ENCODE results near the gene ANKAR. TPM values are rescaled to one million over a fixed set of nuclear protein-coding genes. Genes with fewer than 3 reads are reported as not detected.

Gene ANKAR
- total and polyA plus RNA-seq, 9 of the 15 experiments (the other 6 are each of a cell fraction or from before 2014, with no cell fraction given) = 0.04 to 0.52 (median 0.39) TPM

DNA sequence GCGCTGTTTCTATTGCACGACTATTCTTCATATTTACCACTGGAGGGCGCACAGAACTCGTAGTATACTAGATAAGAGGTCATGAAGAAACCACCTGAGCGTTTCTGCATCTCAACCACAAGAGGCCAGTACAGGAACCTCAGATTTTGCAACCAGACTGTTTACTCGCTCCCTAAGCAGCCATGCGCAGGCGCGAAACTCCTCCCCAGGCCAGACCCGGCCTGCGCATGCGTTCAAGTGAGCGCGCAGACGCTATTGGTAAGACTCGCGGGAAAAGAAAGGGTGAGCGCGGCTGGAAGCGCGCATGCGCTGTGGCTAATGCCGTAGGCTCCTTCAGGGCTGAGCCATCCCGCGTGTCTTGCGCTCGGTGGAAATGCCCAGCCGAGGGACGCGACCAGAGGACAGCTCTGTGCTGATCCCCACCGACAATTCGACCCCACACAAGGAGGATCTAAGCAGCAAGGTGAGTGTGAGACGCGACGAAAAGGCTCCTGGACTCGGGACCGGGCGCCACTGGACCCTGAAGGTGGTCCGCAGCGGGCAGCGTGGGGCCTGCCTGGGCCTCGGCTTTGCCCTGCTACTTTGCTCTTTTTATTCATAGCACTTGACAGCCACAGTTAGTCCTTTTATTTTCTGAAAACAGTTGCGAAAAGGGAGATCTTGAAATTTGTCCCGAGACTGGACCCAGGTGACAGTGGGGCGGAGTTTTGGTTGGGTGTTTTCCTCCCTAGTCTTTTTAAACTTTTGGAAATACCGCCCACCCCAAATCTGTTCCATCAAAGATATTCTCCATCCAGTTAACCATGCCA is 13.1 kb upstream of the ANKAR start, which contains the start of gene ASNSD1 (continued):
- TF ChIP-seq TCF3 (CRISPR knock-in tag; IDR thresholded peaks at IDR 0.05) = no peak
- TF ChIP-seq MBD2 (IDR thresholded peaks at IDR 0.05; ENCODE audit: borderline replicate concordance, low read depth) = no peak
- TF ChIP-seq HNRNPL (IDR thresholded peaks at IDR 0.05; ENCODE audit: low read depth, low read length) = no peak
- TF ChIP-seq U2AF1 (optimal IDR thresholded peaks at IDR 0.05; ENCODE audit: low read depth, low read length) = no peak
- peak; percentile 46; the same call in 1 of the 2 replicates for TF ChIP-seq ATF7 (IDR thresholded peaks at IDR 0.05)
- no peak for TF ChIP-seq ZC3H8 (IDR thresholded peaks at IDR 0.05)
- TF ChIP-seq ZNF253 (CRISPR knock-in tag; conservative IDR thresholded peaks at IDR 0.05) = no peak
- no peak for TF ChIP-seq RBM17 (IDR thresholded peaks at IDR 0.05; ENCODE audit: borderline replicate concordance, low read depth, low read length)
- no peak for TF ChIP-seq YBX1 (IDR thresholded peaks at IDR 0.05)
- no peak for TF ChIP-seq BRCA1 (IDR thresholded peaks at IDR 0.05)
- TF ChIP-seq BRCA1 (CRISPR knock-in tag; IDR thresholded peaks at IDR 0.05) = no peak
- TF ChIP-seq RBM34 (IDR thresholded peaks at IDR 0.05; ENCODE audit: borderline replicate concordance, insufficient read depth, low read length) = no peak

DNA sequence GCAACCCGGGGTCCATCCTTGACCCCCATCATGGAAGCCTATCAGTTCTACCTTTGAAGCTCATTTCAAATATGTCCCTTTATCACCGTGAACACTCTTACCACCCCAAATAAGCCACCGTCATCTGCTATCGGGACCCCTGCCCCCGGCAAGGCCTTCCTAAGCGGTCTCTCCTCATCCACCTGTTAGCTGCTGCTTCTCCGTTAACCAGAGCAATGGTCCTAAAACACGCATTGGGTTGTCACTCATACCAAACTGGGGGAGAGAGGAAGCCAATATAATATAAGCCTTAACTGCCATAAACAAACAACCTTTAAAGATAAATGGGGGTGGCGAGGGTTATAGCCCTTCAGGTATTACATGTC is 12.5 kb upstream of the ANKAR start:
- TF ChIP-seq SMARCB1 (IDR thresholded peaks at IDR 0.05; ENCODE audit: insufficient read length, low read depth) = no peak
- TF ChIP-seq, protein P1, sequence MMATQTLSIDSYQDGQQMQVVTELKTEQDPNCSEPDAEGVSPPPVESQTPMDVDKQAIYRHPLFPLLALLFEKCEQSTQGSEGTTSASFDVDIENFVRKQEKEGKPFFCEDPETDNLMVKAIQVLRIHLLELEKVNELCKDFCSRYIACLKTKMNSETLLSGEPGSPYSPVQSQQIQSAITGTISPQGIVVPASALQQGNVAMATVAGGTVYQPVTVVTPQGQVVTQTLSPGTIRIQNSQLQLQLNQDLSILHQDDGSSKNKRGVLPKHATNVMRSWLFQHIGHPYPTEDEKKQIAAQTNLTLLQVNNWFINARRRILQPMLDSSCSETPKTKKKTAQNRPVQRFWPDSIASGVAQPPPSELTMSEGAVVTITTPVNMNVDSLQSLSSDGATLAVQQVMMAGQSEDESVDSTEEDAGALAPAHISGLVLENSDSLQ (IDR thresholded peaks at IDR 0.05) = peak; percentile 53; the same call in 1 of the 2 replicates
- TF ChIP-seq, protein P2, sequence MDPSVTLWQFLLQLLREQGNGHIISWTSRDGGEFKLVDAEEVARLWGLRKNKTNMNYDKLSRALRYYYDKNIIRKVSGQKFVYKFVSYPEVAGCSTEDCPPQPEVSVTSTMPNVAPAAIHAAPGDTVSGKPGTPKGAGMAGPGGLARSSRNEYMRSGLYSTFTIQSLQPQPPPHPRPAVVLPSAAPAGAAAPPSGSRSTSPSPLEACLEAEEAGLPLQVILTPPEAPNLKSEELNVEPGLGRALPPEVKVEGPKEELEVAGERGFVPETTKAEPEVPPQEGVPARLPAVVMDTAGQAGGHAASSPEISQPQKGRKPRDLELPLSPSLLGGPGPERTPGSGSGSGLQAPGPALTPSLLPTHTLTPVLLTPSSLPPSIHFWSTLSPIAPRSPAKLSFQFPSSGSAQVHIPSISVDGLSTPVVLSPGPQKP (CRISPR knock-in tag; IDR thresholded peaks at IDR 0.05) = no peak
- Histone ChIP-seq H3K9me1 (ENCODE audit: control insufficient read depth, insufficient read depth, low read length) (no peaks in the 10 kb centered on the region), H3K9ac (ENCODE audit: insufficient read depth in 1 of 2, low read depth in 2 of 2, low read length in 2 of 2) (peak overlapping the region; percentile 96 to 97), H3K4me2 (ENCODE audit: insufficient read depth, low read length) (peak overlapping the region; percentile 96), H2AFZ (ENCODE audit: low read depth, low read length) (peak overlapping the region; percentile 96), H3K27ac (ENCODE audit: extremely low read depth, low read depth, low read length) (peak overlapping the region; percentile 88; the same call in 2 of the 3 replicates), H3K79me2 (ENCODE audit: control insufficient read depth, insufficient read depth, low read length) (peaks cover 22% of the 10 kb centered on the region), H3K36me3 (ENCODE audit: control insufficient read depth, insufficient read depth, low read length) (peaks cover 15% of the 10 kb centered on the region; the same call in 2 of the 3 replicates), H3K4me1 (replicated peaks in 1 of 2; ENCODE audit: control insufficient read depth in 2 of 2, insufficient read depth in 2 of 2, low read length in 2 of 2) (no peaks in the 10 kb centered on the region; a peak in 1 of 5 replicates), H4K20me1 (replicated peaks; ENCODE audit: control insufficient read depth, insufficient read depth, low read length) (no peaks in the 10 kb centered on the region), H3K4me3 (peak overlapping the region; percentile 78), H3K9me3 (replicated peaks; ENCODE audit: control insufficient read depth, insufficient read depth, low read depth, low read length) (no peaks in the 10 kb centered on the region), H3K27me3 (ENCODE audit: control insufficient read depth in 2 of 2, insufficient read depth in 2 of 2, low read length in 2 of 2) (no peaks in the 10 kb centered on the region)
- ChIA-PET CTCF (ENCODE audit: low intra/inter-chr PET ratio) (interaction anchor here (1.4 to 2.6 kb wide), 4 partner anchors 35 to 518 kb away, joined by 7 to 38 read pairs (median 11); partner anchors contain the start of gene OSGEPL1), POLR2A (interaction anchor here (0.7 kb wide), 1 partner anchor 657 kb away, joined by 3 read pairs; no protein-coding TSS in a partner anchor)
- in situ Hi-C loops (cut with MboI) = no loop called here
- FAIRE-seq = no peak
- intact Hi-C loops (cut with micrococcal nuclease) = loop anchor here (1.0 to 10.0 kb wide), 4 partner anchors 36 to 653 kb away; partner anchors contain the start of genes HIBCH and OSGEPL1
- BruUV-seq (replicated peaks) = no TSS peak
- ATAC-seq = peak; percentile 28
- peak in 1 of 4 experiments; percentile 12 for DNase-seq (ENCODE audit: extremely low read depth in 1 of 4, low spot score in 3 of 4)
- WGBS (ENCODE audit: insufficient coverage, low coverage, missing lambda C conversion rate) = 1% methylated on average over 9 of the region's 9 CpGs

Measured in K562 (cell line).